Cerebellar nuclear complex (tissue), 1 donor: Measurements from ENCODE around the gene SNAPC4.

Experiments
- DNase-seq, 2 experiments: peaks; one replicate each; lab custom pipeline; 2025; lab: John Stamatoyannopoulos, UW

SNAPC4 gene

GRCh38 chr9:136389396-136389795 is 10.6 kb downstream of the SNAPC4 start:
- DNase-seq, result no peak

- no peak for DNase-seq
These were observed 12.8 kb downstream of the SNAPC4 start for GRCh38 chr9:136387217-136387616.

- DNase-seq, result no peak
These were observed 14.0 kb downstream of the SNAPC4 start for GRCh38 chr9:136386018-136386417.

- no peak for DNase-seq
These were observed 15.0 kb downstream of the SNAPC4 start for GRCh38 chr9:136385015-136385414.

GRCh38 chr9:136383436-136383835 is 16.5 kb downstream of the SNAPC4 start:
- DNase-seq, result no peak

- no peak for DNase-seq
These were observed 17.9 kb downstream of the SNAPC4 start for GRCh38 chr9:136381966-136382513.

DNA sequence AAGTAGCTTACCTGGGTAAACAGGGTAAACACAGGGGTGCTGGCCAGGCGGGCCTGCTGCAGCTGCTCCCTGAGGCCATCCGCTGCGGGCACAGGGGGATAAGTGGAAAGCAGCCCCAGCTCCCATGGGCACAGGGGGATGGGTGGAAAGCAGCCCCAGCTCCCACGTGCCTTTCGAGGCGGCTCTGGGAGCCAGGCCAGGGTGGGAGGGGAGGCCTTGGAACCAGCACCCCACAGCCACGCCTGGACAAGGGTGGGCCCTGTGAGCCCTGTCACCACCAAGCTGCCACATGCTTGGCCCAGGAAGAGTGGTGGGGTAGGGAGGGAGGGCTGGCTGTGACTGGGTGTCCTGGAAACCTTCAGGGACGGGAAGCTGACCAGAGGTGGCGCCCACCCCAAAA is 18.7 kb downstream of the SNAPC4 start:
- no peak for DNase-seq

DNA sequence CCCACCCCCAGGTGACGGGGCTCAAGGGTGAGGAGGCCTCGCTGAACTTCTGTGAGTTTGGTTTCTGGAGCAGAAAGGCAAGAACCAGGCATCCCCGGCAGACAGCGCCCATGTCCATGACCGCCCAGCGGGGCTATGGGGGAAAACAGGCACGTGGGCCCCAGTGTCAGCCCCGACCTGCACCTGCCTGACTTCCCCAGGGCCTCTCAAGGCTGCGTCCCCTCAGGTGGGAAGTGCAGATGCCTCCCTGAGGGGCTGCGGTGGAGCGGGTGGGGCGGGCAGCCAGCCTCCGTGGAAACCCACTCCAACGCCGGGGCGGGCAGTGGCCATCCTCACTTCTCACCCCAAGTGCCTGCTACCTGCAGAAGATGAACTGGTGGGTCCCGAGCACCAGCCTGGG is 19.6 kb downstream of the SNAPC4 start:
- no peak for DNase-seq

DNA sequence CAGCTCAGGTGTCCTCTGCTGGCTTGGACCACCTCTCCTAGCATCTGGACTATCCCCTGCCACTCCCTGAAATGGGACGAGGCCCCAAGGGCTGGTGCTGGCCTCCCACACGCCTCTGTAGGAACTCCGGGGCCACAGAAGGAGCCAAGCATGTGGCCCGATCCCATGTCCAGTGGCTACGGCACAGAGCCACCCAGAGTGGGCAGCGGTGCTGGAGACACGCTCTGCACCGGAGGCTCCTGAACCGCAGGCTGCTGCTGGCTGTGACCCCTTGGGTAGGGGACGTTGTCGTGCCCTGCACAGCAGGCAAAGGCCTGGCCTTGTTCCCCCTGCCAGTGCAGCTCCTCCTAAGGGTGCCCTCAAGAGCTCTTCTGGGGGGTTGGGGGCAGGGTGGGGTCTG is 20.1 kb downstream of the SNAPC4 start:
- DNase-seq, result no peak

- no peak for DNase-seq
These were observed 20.6 kb downstream of the SNAPC4 start for GRCh38 chr9:136379401-136379800.

GRCh38 chr9:136379003-136379287 is 21.0 kb downstream of the SNAPC4 start:
- DNase-seq, result no peak

DNA sequence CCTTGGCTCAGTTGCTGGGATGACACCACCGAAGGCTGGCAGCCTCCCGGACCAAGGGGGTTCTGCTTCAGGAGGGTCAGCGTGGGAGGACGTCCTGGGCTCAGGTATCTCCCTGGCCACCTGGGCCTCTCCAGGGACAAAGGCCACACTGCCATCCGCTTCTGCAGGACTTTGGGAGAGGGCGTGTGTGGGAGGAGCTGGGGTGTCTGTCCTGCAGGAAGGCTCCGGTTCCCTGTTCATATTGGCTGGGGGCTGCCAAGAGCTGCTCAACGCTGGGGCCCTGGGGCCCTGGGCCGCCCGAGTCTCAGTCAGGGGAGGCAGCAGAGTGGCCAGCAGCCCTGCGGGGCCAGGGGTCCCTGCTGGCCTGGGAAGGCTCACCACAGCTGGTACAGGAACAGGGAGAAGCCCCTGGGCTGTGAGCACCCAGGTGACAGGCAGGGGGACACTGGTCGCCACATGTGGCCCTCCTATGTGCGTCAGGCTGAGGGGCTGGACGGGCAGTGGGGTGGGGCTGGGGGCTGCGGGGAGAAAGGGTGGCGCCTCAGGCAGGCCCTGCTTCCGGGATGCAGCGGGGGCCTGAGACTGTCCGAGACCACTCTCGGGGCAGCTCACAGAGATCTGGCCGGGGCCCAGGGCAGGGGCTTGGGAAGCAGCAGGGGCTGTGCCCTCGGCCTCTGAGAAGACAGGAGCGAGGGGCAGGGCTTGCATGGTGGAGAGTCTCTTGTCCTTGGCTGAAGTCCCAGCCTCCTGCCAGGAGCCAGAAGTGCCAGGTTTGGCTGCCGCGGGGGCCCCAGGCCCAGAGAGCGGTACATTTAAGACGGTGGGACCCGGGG is 21.6 kb downstream of the SNAPC4 start:
- DNase-seq, result no peak

DNA sequence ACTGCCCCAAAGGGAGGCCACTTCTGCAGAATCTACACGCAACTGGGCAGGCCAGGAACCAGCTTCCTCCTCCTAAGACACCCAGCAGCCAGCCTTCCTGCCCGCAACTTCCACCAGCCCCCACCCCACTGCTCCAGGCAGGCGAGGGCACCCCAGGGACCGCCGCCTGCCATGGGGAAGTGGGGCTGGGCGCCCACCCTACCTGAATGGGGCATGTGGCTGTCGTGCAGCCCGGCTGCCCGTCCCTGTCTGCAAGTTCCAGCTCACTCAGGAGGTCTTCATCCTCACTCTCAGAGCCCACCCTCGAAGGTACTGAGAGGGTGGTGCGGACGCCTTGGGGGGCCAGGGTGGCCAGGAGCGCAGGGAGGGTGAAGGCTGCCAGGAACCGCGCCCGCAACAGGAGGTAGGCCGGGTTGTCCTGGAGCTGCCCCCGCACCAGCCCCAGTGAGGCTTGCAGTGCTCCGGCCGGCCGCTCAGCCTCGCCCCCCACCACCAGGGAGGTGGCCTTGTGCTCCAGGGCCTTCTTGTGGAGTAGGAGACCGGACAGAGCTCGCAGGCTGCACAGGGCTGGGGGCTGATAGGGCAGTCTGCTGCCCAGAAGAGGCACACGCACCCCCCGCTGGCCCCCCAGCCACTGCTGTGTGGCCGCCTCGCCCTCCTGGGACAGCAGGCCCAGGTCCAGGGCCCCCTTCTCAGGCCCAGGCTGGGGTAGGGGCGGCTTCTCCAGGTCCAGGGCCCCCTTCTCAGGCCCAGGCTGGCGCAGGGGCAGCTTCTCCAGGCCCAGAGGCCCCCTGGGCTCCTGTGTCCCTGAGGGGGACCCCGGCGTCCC is 22.4 kb downstream of the SNAPC4 start:
- no peak for DNase-seq

GRCh38 chr9:136376457-136376856 is 23.5 kb downstream of the SNAPC4 start:
- DNase-seq, result no peak

- DNase-seq, result no peak
These were observed 24.9 kb downstream of the SNAPC4 start for GRCh38 chr9:136375096-136375495.

DNA sequence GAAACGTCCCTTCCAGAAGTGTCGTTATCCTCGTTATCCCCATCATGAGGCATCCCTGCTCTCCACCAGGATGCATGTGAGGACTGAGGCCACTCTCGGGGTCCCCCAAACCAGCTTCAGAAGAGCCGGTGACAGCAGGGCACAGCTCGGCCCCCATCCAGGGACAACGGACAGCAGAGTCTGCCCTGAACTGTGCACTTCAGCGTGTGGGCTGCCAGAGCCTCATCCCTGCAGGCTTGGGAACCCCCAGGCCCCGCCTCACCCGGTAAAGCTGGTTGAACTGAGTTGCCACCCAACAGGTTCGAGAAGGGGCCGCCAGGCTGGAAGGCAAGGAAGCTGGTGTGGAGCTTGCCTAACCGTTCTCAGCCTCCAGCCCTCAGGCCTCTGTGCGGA is 25.8 kb downstream of the SNAPC4 start:
- no peak for DNase-seq

DNA sequence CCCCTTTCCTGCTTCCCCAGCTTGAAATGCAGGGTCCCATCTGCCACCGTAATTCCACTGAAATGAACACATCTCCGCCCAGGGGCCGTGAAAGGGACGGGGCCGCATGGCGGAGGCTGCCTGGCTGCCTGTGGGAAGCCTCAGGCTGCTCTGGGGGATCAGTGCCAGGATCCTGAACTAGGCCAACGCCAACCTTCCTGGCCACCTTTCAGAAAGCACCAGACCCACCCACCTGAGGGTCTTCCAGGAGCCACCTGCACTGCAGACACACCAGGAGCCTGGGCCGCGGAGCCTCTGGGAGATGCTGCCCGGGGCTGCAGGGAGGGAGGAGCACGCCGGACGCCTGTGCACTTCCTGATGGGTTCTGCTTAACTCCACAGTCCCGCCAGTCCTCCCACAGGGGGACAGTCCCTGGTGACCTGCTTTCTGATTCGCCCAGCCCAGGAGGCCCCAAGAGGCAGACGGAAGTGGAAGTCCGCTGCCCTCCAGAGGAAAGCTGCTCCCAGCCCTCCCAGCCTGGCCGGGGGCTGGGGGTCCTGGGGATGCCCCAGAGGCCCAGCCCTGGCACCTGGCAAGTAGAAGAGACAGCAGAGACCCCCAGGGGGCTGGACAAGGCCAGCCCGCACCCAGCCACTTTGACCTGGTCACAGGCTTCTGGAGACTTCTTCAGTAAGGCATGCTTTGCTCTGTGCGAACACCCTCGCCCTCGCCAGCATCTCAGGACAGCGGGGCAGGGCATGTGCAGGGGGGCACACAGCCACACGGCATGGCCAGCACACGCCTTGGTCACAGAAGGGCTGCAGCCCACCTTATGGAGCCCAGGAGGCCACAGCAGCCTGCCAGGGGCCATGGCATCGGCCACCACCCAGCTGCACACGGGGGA is 26.4 kb downstream of the SNAPC4 start, which contains the start of gene CARD9:
Gene CARD9, minus strand, starts transcription at position 370 of the 883 bp plus-strand sequence. CDS start 1,591 bp downstream, outside the sequence.
- DNase-seq, result peak in 1 of 2 experiments; percentile 49

DNA sequence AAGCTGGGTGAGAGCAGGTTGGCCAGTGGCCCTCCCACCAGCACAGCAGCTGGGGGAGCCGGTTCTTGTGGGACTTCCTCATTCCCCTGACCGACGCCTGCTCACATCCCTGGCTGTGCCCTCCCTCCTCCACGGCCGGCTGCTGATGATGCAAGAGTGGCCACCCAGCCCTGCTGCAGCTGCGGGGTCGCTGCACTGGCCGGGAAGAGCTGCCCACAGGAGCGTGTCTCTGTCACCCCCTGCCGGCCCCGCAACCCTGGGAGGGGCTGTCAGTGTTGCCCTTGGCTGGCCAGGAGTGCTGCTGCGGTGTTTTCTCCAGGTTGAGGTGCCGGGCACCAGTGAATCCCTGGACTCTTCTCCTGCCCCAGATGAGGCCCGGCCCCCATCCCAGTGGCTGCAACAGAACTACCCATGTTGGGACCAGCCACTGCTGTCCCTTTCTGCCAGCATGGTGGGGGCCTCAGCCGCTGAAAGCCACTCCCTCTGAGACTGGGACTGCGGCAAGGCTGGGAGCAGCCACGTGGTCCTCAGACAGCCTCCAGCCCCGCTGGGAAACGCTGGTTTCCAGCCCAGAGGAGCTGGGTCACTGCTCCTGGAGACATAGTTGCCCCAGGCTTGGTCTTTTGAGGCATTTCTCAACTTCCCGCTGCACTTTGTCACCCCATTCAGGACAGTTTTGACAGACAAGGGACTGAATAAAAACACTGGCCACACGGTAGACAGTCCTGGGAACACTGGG is 27.2 kb downstream of the SNAPC4 start:
- DNase-seq, result no peak

DNA sequence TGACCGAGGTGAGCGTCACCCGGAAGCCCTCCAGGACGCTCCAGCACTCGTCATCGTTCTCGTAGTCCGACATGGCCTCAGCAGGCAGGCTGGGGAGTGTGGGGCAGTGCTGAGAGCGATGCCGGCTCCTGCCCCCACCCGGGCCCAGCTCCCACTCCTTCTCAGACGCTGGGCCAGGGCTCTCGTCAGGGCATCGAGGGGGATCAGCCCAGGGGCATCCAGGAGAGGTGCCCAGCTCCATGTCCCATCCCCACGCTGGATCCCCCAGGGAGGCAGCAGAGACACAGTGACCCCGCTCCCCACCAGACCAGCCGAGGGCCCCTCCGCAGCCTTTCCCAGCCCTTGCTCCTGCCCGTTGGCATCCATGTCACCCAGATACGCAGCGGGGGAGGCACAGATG is 28.0 kb downstream of the SNAPC4 start:
- no peak for DNase-seq

DNA sequence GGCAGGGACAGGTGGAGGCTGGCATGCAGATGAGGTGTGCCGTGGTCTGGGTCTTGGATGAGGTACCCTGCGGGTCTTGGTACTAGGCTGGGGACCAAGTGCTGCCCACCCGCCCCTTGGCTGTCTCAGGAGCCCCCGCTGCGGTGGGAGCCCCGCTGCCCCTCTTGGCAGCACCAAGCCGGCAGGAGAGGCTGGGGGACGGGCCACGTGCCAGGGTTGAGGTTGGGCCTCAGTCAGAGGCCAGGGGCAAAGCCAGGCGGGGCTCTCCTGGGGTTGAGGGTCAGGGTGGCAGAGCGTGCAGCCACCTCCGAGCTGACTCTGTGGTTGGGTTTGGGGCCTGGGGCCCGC is 28.5 kb downstream of the SNAPC4 start:
- DNase-seq, result no peak
